NCI-H524 (cell line): Measurements from ENCODE around the gene ATP9A.
"Not testable (repeated sequence)": the region's sequence is repeated elsewhere in the genome, so short reads cannot be mapped to it uniquely, and the experiment has no call there.

ENCODE experiments used
- DNase-seq, 2 experiments: peaks; one replicate each; lab custom pipeline; 2025; lab: John Stamatoyannopoulos, UW

ATP9A gene

GRCh38 chr20:51767867-51768758 is at the start of gene ATP9A:
TSS of gene ATP9A (minus strand) at chr20:51768390. CDS start at chr20:51768369, 21 bp downstream.
- DNase-seq, result peak in 1 of 2 experiments; percentile 25

GRCh38 chr20:51816856-51817255 is 48.7 kb upstream of the ATP9A start:
- DNase-seq, result not testable (repeated sequence)

- no peak for DNase-seq
Measured at GRCh38 chr20:51815383-51816076, 47.3 kb upstream of the ATP9A start.

- DNase-seq, result no peak
Measured at GRCh38 chr20:51812861-51813260, 44.7 kb upstream of the ATP9A start.

- no peak for DNase-seq
Measured at GRCh38 chr20:51811514-51812128, 43.4 kb upstream of the ATP9A start.

- no peak for DNase-seq
Measured at GRCh38 chr20:51811042-51811355, 42.8 kb upstream of the ATP9A start.

GRCh38 chr20:51810155-51811041 is 42.2 kb upstream of the ATP9A start:
- no peak for DNase-seq

GRCh38 chr20:51807720-51808250 is 39.6 kb upstream of the ATP9A start:
- no peak for DNase-seq

- DNase-seq, result no peak
Measured at GRCh38 chr20:51804754-51805153, 36.6 kb upstream of the ATP9A start.

GRCh38 chr20:51803148-51803854 is 35.1 kb upstream of the ATP9A start:
- no peak for DNase-seq

- peak; percentile 84 to 90 for DNase-seq
Measured at GRCh38 chr20:51802170-51802751, 34.1 kb upstream of the ATP9A start, which contains the start of gene SALL4. TSS of gene SALL4 (minus strand) at chr20:51802521. CDS start at chr20:51802408, 113 bp downstream.

- peak in 1 of 2 experiments; percentile 50 for DNase-seq
Measured at GRCh38 chr20:51801823-51802123, 33.6 kb upstream of the ATP9A start.

GRCh38 chr20:51801122-51801822 is 33.1 kb upstream of the ATP9A start:
- peak; percentile 7 to 42 for DNase-seq

- peak in 1 of 2 experiments; percentile 36 for DNase-seq
Measured at GRCh38 chr20:51800872-51801121, 32.6 kb upstream of the ATP9A start.

- DNase-seq, result peak; percentile 43 to 72
Measured at GRCh38 chr20:51800060-51800871, 32.1 kb upstream of the ATP9A start.

GRCh38 chr20:51799401-51799860 is 31.2 kb upstream of the ATP9A start:
- DNase-seq, result peak in 1 of 2 experiments; percentile 1

- peak in 1 of 2 experiments; percentile 4 for DNase-seq
Measured at GRCh38 chr20:51797357-51798025, 29.3 kb upstream of the ATP9A start.

GRCh38 chr20:51796340-51796739 is 28.1 kb upstream of the ATP9A start:
- DNase-seq, result no peak

GRCh38 chr20:51792960-51793359 is 24.8 kb upstream of the ATP9A start:
- DNase-seq, result no peak
